Right cardiac atrium (tissue), 5 donors: ENCODE data around the gene AK2. TPM values are rescaled to one million over a fixed set of nuclear protein-coding genes. Genes with fewer than 3 reads are reported as not detected.
"Not testable (repeated sequence)": the region's sequence is repeated elsewhere in the genome, so short reads cannot be mapped to it uniquely, and the experiment has no call there.

ENCODE experiments used
- ATAC-seq, 2 donors: fragments of 200-7000 bp; cut with Tn5 transposase; one replicate each; pipeline versions ENCODE4 v1.8.0 to v1.9.1; 2020; ENCODE audit warnings: moderate library complexity in 2 of 2, mild to moderate bottlenecking in 1 of 2
- DNase-seq, 3 donors: peaks; one replicate each; pipeline ENCODE4 v3.0.0-alpha.2; 2020
- H3K27ac ChIP-seq: one replicate; pipeline ENCODE4 v1.5.1; 2013; ENCODE audit warnings: mild to moderate bottlenecking, low read length, control low read depth, moderate library complexity
- H3K27me3 ChIP-seq: one replicate; pipeline ENCODE4 v1.6.1; 2013; ENCODE audit not compliant: control insufficient read depth, insufficient read depth
- H3K4me1 ChIP-seq: one replicate; pipeline ENCODE4 v1.6.1; 2013; ENCODE audit warnings: low read length; ENCODE audit not compliant: control insufficient read depth, insufficient read depth
- H3K4me3 ChIP-seq: one replicate; pipeline ENCODE4 v1.5.1; 2013; ENCODE audit warnings: low read length, control low read depth
- H3K9me3 ChIP-seq: one replicate; pipeline ENCODE4 v1.6.1; 2013; ENCODE audit warnings: low read length; ENCODE audit not compliant: control insufficient read depth
- WGBS: extraction: QIAGEN DNeasy Blood & Tissue Kit; methylation state at CpG from one replicate; pipeline ENCODE4 v1.1.7; 2013; 5-methylcytosine and 5-hydroxymethylcytosine counted together
- intact Hi-C, 4 donors: fragments of 100-400 bp; cut with DNase I; formaldehyde crosslinking; loops; one replicate each; pipeline versions ENCODE4 v1.11.0 to v1.14.0; 2022 to 2023
- polyA plus RNA-seq: library from polyadenylated mRNA; stranded (reverse); fragments of 200-250 nt; gene quantifications from one replicate; pipeline ENCODE4 v1.2.3, GENCODE V29; 2013
- total RNA-seq, 4 donors: library from RNA; stranded (reverse); fragmentation: NEBNext Ultra II Directional; extraction: Animal tissue kit (Norgen Biotek cat#: 25700); gene quantifications; one replicate each; pipeline ENCODE4 v1.2.1, GENCODE V29; 2021
- donor health status: healthy with polysubstance abuse.
- donor health status: DM: no; HTN: yes; CAD: no.
- donor health status: DM: no; HTN: no; CAD: no.
- donor health status: DM: no; HTN: yes; CAD: no; lungs with severe emphysema.
- donor health status: DM: yes; HTN: yes; CAD: no.

Gene AK2
- total and polyA plus RNA-seq, 5 donors, result 114 to 149 (median 137) TPM

DNA sequence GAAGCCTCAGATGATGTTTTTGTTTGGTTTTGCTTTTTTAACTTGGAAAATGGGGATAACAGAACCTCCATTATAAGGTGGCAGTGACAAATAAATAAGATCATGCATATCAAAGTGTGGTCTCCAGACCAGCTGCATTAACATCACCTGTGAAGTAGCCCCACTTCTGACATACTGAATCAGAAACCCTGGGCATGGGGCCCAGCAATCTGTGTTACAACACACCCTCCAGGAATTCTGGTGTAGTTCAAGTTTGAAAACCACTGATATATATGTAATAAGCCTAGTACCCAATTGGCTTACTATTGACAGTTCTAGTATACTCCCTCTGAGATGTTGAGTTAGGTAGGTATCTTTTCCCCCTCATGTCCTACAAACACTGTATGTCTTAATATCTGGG lies 48.0 kb downstream of the AK2 start:
- ATAC-seq (no peak), DNase-seq (peak in 1 of 3 donors; percentile 60)
- intact Hi-C loops, result no loop called here
- no peak overlapping the region for H3K27ac ChIP-seq
- no peaks in the 10 kb centered on the region for H3K27me3 ChIP-seq
- no peaks in the 10 kb centered on the region for H3K9me3 ChIP-seq
- H3K4me1 ChIP-seq, result peaks cover 12% of the 10 kb centered on the region
- no peak overlapping the region for H3K4me3 ChIP-seq

DNA sequence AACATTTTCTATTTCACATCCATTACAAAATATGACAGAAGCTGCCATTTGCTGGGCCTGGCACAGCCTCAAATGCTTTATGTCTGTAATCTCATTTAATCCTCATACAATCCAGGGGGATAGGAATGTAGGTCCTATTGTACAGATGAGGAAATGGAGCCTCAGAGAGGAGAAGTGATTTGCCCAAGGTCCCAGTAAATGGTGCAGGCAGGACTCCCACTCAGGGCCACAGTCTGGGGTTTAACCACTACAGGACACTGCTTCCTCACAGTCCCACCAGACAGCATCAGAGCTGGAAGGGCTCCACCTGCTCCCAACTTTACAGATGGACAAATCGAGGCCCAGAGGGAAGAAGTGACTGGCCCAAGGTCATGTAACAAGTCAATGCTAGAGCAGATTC lies 51.5 kb downstream of the AK2 start:
- Histone ChIP-seq H3K27ac (no peak overlapping the region), H3K9me3 (no peaks in the 10 kb centered on the region), H3K4me1 (peaks cover 6% of the 10 kb centered on the region), H3K27me3 (no peaks in the 10 kb centered on the region), H3K4me3 (no peak overlapping the region)
- 91% methylated on average over 1 of the region's 1 CpG for WGBS
- intact Hi-C loops, result no loop called here
- no peak for DNase-seq
- no peak for ATAC-seq

DNA sequence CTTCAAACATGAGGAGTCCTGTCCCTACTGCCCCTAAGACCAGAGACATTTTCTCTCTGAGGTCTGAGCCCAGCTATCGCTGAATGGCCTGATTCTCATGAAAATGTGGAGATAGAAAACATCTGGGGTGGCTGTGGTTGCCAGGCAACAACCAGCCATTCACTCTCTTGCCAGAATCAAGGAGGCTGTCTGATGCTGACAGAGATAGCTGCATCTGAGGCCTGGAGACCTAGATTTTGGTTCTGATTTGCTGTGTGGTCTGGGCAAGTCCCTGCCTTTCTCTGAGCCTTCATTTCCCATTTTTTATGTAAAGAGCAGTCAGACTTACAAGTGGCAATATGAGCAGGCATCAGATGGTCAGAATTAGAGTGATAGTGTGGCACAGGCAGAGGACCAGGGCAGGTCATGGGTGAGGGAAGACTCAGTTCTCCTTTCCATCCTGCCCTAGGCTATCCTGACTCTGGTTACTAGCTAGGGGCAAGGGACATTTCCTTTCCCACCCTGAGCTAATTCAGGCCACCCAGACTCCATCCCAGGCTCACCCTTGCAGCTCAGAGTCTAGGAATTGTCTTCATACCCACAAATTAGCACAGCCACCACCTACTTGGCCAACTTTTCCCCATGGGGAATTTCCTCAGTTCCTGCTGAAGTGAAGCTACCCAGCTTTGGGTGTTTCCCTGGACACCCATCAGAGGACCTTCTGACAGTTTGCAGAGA lies 52.1 kb downstream of the AK2 start:
- intact Hi-C loops, result no loop called here
- Histone ChIP-seq H3K9me3 (no peaks in the 10 kb centered on the region), H3K4me3 (no peak overlapping the region), H3K4me1 (peaks cover 6% of the 10 kb centered on the region), H3K27ac (no peak overlapping the region), H3K27me3 (no peaks in the 10 kb centered on the region)
- no peak for DNase-seq
- no peak for ATAC-seq
- 77% methylated on average over 1 of the region's 1 CpG for WGBS

DNA sequence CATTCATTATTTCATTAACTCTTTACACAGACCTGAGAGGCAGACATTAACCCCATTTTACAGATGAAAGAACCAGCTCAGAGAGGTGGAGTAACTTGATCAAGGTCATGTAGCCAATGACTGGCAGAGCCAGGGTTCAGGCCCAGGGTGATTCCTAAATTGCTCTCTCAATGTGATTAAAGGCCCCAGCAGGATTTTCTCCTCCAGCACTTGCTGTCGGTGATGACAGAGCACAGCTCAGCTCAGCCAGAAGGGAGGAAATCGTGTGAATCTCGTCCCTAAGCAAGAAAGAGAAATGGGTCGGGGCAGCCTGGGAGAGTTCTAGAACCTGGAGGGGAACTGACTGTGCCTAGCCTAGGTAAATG lies 52.6 kb downstream of the AK2 start:
- peak in 1 of 2 donors; percentile 15 for ATAC-seq
- no peak overlapping the region for H3K27ac ChIP-seq
- intact Hi-C loops, result no loop called here
- no peaks in the 10 kb centered on the region for H3K27me3 ChIP-seq
- WGBS, result 60% methylated on average over 4 of the region's 4 CpGs
- no peaks in the 10 kb centered on the region for H3K9me3 ChIP-seq
- no peak overlapping the region for H3K4me3 ChIP-seq
- DNase-seq, result peak in 2 of 3 donors; percentile 55 to 60
- peaks cover 5% of the 10 kb centered on the region for H3K4me1 ChIP-seq

DNA sequence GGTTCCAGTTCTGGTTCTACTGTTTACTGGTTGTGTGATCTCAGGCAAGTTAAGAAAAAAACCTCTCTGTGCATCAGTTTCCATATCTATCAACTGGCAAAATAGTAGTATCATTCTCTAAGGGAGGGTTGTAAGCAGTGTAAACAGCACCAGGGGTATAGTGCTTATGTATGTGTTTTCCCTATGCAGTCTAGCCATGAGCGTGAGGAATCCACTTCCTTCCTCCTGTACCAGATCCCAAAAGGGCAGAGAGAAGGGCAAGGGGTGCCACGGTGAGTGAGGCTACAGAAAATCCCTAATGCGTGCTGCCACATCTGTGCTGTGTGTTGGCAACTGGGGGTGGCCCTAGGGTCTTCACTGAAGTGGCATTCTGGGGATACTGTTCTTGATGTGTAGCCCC lies 53.7 kb downstream of the AK2 start:
- 78% methylated on average over 3 of the region's 3 CpGs for WGBS
- ATAC-seq, result no peak
- no peak for DNase-seq
- no peaks in the 10 kb centered on the region for H3K27me3 ChIP-seq
- no peak overlapping the region for H3K27ac ChIP-seq
- no peak overlapping the region for H3K4me3 ChIP-seq
- peaks cover 3% of the 10 kb centered on the region for H3K4me1 ChIP-seq
- intact Hi-C loops, result no loop called here
- no peaks in the 10 kb centered on the region for H3K9me3 ChIP-seq

DNA sequence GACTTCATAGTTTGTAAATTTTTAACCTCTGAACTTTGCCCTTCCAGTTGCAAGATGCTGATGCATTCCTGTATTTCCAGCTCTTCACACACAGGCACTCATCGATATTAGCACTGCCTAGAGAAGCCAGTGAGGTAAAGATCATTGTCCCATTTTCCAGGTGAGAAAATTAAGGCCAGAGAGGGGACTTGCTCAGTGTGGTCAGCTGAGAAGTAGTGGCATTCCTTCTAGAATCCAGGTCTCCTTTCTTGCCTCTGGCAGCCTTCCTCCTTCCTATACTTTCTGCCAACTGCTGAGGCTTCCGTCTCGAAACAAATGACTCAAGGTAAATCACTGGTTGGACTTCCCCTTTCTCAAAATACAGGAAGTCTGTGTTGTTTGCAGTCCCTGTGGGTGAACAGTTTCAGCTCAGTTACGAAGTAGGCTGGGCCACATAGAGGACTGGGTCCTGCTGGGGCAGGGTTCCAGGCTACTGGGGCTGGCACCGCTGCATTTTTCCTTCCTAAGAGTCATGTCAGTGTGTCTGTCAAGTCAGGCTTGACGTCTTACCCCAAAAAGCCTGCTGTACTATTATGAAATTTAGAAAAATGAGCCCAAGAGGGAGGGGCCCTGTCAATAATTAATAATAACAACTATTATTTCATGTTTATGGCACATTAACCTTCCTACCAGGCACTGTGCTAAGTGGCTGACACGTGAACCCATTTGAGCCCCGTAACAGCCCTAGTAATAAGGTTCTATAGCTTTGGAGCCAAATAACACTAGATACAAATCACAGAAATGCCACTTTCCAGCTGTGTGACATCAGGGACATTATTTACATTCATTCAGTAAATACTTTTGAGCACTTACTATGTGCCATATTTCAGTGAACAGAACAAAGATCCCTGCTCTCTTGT lies 55.4 kb downstream of the AK2 start:
- Histone ChIP-seq H3K4me1 (peaks cover 3% of the 10 kb centered on the region), H3K27ac (peak overlapping the region; percentile 39), H3K27me3 (no peaks in the 10 kb centered on the region), H3K9me3 (no peaks in the 10 kb centered on the region), H3K4me3 (no peak overlapping the region)
- 53% methylated on average over 8 of the region's 8 CpGs for WGBS
- ATAC-seq, result peak; percentile 86 to 91
- peak; percentile 49 to 80 (median 69) for DNase-seq
- intact Hi-C loops, result no loop called here

DNA sequence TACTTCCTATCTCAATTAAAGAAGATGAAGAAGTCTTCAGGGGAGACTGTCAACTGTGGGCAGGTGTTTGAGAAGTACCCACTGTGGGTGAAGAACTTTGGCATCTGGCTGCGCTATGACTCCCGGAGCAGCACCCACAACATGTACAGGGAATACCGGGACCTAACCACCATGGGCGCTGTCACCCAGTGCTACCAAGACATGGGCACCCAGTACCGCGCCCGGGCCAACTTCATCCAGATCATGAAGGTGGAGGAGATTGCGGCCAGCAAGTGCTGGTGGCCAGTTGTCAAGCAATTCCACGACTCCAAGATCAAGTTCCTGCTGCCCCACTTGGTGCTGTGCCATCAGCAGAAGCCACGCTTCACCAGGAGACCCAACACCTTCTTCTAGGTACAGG lies 56.6 kb downstream of the AK2 start:
- 96% methylated on average over 10 of the region's 10 CpGs for WGBS
- Histone ChIP-seq H3K4me1 (peaks cover 3% of the 10 kb centered on the region), H3K4me3 (no peak overlapping the region), H3K9me3 (no peaks in the 10 kb centered on the region), H3K27me3 (no peaks in the 10 kb centered on the region), H3K27ac (no peak overlapping the region)
- ATAC-seq (no peak), DNase-seq (peak in 1 of 3 donors; percentile 52)
- intact Hi-C loops, result no loop called here

DNA sequence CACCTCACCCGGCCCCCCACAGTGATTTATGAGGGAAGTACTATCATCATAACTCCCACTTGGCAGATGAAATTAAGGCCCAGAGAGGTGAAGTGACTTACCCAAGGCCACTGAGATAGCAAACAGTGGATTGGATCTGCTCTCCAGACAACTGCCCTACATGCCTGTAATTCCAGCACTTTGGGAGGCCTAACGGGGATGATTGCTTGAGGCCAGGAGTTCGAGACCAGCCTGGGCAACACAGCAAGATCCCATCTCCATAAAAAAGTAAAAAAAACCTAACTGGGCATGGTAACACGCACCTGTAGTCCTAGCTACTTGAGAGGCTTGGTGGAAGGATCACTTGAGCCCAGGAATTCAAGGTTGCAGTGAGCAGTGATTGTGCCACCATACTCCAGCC lies 57.8 kb downstream of the AK2 start:
- WGBS, result 91% methylated on average over 4 of the region's 4 CpGs
- no peaks in the 10 kb centered on the region for H3K9me3 ChIP-seq
- intact Hi-C loops, result no loop called here
- no peak for DNase-seq
- H3K4me3 ChIP-seq, result no peak overlapping the region
- no peaks in the 10 kb centered on the region for H3K27me3 ChIP-seq
- H3K27ac ChIP-seq, result no peak overlapping the region
- ATAC-seq, result no peak
- H3K4me1 ChIP-seq, result peaks cover 3% of the 10 kb centered on the region

DNA sequence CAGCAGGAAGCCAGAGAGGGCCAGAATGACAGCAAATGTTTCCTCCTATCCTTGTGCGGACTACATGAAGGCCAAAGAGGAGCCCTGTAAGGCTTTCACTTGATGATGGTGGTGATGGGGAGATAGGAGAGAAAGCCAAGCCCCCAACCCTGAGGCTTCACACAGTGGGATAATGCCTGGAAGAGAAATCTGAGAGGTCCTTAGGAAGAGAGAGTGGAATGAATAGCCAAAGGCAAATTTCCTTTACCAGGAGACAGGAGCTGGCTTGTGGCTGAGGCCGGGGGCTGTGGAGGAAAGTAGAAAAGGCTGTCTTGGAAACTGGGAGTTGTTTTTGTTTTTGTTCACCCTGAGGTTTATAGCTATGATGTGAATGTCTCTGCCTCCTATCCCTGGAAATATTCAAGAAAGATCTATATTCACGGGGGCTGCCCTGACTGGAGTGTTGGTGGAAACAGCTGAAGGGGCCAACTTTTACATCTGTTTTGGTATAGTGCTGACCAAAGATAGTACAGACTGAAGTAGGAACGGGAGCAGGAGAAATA lies 59.1 kb downstream of the AK2 start:
- H3K27ac ChIP-seq, result no peak overlapping the region
- no peaks in the 10 kb centered on the region for H3K27me3 ChIP-seq
- DNase-seq (no peak), ATAC-seq (no peak)
- no peak overlapping the region for H3K4me3 ChIP-seq
- WGBS, result 61% methylated on average over 4 of the region's 4 CpGs
- H3K4me1 ChIP-seq, result peaks cover 3% of the 10 kb centered on the region
- intact Hi-C loops, result no loop called here
- H3K9me3 ChIP-seq, result no peaks in the 10 kb centered on the region

DNA sequence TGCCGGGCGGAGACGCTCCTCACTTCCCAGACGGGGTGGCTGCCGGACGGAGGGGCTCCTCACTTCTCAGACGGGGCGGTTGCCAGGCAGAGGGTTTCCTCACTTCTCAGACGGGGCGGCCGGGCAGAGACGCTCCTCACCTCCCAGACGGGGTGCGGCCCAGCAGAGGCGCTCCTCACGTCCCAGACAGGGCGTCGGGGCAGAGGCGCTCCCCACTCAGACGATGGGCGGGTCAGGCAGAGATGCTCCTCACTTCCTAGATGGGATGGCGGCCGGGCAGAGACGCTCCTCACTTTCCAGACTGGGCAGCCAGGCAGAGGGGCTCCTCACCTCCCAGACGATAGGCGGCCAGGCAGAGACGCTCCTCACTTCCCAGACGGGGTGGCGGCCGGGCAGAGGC lies 61.6 kb downstream of the AK2 start:
- H3K4me3 ChIP-seq, intact Hi-C loops, H3K27me3 ChIP-seq, ATAC-seq, H3K9me3 ChIP-seq, H3K4me1 ChIP-seq, H3K27ac ChIP-seq: not testable (repeated sequence)
- DNase-seq, result peak in 1 of 3 donors; percentile 57
- WGBS, result 87% methylated on average over 23 of the region's 30 CpGs

DNA sequence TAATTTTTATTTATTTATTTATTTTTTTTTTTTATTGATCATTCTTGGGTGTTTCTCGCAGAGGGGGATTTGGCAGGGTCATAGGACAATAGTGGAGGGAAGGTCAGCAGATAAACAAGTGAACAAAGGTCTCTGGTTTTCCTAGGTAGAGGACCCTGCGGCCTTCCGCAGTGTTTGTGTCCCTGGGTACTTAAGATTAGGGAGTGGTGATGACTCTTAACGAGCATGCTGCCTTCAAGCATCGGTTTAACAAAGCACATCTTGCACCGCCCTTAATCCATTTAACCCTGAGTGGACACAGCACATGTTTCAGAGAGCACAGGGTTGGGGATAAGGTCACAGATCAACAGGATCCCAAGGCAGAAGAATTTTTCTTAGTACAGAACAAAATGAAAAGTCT lies 63.2 kb downstream of the AK2 start:
- peak in 1 of 2 donors; percentile 5 for ATAC-seq
- H3K9me3 ChIP-seq, H3K4me3 ChIP-seq, H3K27ac ChIP-seq, DNase-seq, H3K4me1 ChIP-seq, H3K27me3 ChIP-seq, intact Hi-C loops: not testable (repeated sequence)
- 42% methylated on average over 4 of the region's 6 CpGs for WGBS
